Natural killer cell (primary cell): ENCODE measurements around the gene C16orf87. TPM values are rescaled to one million over a fixed set of nuclear protein-coding genes. Genes with fewer than 3 reads are reported as not detected.

Experiments used
- ATAC-seq, 3 donors: fragments of 150-1000 bp in 2 of 3; fragments of 200-7000 bp in 1 of 3; cut with Tn5 transposase; 1 replicate in 1 of 3; 2 replicates in 2 of 3; pipeline ENCODE4 v1.10.0; 2021; ENCODE audit warnings: mild to moderate bottlenecking in 2 of 3, moderate library complexity in 2 of 3
- DNase-seq, 2 donors: peaks; one replicate each; pipeline versions ENCODE4 v3.0.0 to v3.0.0-alpha.2; 2013 to 2021; ENCODE audit warnings: mixed read lengths in 1 of 2
- H3K27ac ChIP-seq: one replicate; pipeline ENCODE4 v1.5.1; 2013; ENCODE audit warnings: mild to moderate bottlenecking, low read length
- H3K27me3 ChIP-seq: one replicate; pipeline ENCODE4 v1.6.1; 2013; ENCODE audit warnings: low read length; ENCODE audit not compliant: control insufficient read depth, insufficient read depth
- H3K36me3 ChIP-seq: one replicate; pipeline ENCODE4 v1.6.1; 2013; ENCODE audit warnings: low read length; ENCODE audit not compliant: control insufficient read depth, insufficient read depth
- H3K4me1 ChIP-seq: one replicate; pipeline ENCODE4 v1.6.1; 2013; ENCODE audit warnings: low read length; ENCODE audit not compliant: control insufficient read depth, insufficient read depth
- H3K4me3 ChIP-seq: one replicate; pipeline ENCODE4 v1.5.1; 2013; ENCODE audit warnings: low read length
- H3K9me3 ChIP-seq: one replicate; pipeline ENCODE4 v1.6.1; 2013; ENCODE audit warnings: low read length; ENCODE audit not compliant: control insufficient read depth, insufficient read depth
- H3K27ac Mint-ChIP-seq, 2 donors: one replicate each; pipeline ENCODE4 v1.8.0; 2022; ENCODE audit warnings: mild to moderate bottlenecking in 2 of 2, mixed read lengths in 2 of 2, moderate library complexity in 1 of 2
- H3K27me3 Mint-ChIP-seq, 2 donors: one replicate each; pipeline ENCODE4 v1.8.0; 2022; ENCODE audit warnings: low read depth in 2 of 2, mixed read lengths in 2 of 2
- H3K36me3 Mint-ChIP-seq: one replicate; pipeline ENCODE4 v1.8.0; 2022; ENCODE audit warnings: mixed read lengths
- H3K4me1 Mint-ChIP-seq, 2 donors: one replicate each; pipeline ENCODE4 v1.8.0; 2022; ENCODE audit warnings: mixed read lengths in 2 of 2
- H3K4me3 Mint-ChIP-seq: one replicate; pipeline ENCODE4 v1.8.0; 2022; ENCODE audit warnings: mild to moderate bottlenecking, moderate library complexity, mixed read lengths
- H3K9me3 Mint-ChIP-seq, 2 donors: one replicate each; pipeline ENCODE4 v1.8.0; 2022; ENCODE audit warnings: mixed read lengths in 2 of 2
- CTCF ChIP-seq: fragments of 200-600 bp; IDR thresholded peaks from one replicate; pipeline ENCODE4 v1.8.0; 2022; ENCODE audit warnings: antibody characterized with exemption
- WGBS: methylation state at CpG from one replicate; pipeline ENCODE4 v1.1.7; 2013; ENCODE audit warnings: missing lambda C conversion rate; ENCODE audit not compliant: insufficient coverage; 5-methylcytosine and 5-hydroxymethylcytosine counted together
- intact Hi-C: fragments of 100-400 bp; cut with micrococcal nuclease; formaldehyde crosslinking; loops from one replicate; pipeline ENCODE4 v1.14.2; 2022
- total RNA-seq, 4 donors: library from RNA; stranded (reverse); fragments of 120-200 nt in 1 of 4; gene quantifications; one replicate each; pipeline versions ENCODE4 v1.2.3 to v1.2.4, GENCODE V29; 2013 to 2022

The C16orf87 gene
- total RNA-seq, 3 donors from 2014 or later (not counting 1 experiment from before 2014, with no cell fraction given), result 18.3 to 23.0 (median 18.8) TPM

DNA sequence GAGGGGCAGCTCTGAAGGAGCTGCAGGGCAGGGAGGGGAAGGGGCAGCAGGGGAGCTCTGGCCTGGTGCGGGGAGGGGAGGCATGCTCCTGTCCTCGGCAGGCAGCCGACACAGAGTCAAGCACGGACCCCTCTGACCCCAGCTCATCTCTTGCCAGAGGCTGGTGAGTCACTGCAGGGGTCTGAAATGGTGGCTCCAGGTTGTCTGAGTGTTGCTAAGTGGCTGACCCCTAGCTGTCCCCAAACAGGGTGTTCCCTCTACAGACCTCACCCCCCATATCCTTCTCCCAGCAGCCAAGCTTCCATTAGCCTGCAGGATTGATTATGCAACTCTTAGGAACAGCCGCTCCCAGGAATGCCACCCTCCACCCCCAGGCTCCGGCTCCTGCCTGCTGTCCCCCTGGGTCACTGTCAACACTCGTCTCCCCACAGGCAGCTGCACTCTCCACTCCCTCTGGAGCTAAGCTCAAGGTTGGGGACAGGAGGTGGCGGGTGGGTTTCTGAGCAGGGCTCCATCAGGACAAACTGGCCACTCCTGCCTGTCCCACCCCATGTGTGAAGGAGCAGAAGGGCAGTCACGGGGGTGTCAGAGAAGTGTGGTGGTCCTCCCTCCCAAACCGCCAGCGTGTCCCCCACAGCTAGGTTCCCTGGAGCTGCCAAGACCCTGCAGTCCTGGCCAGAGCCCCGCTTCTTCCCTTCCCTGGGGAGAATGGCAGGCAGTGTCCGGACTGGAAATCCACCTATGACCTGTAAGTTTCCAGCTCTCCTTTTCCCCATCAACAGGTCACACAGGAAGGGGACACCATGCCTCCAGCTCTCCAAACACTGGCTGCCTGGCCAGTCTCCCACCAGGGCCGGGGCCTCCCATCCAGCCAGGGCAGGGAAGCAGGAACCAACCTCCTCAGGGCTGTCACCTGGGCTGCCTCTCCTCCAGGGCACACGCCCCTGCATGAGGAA, 83.9 kb downstream of the C16orf87 start:
- H3K27me3 ChIP-seq, result no peaks in the 10 kb centered on the region
- H3K27ac ChIP-seq, result no peak overlapping the region
- DNase-seq (no peak), ATAC-seq (no peak)
- Mint-ChIP-seq H3K36me3 (no peaks in the 10 kb centered on the region), H3K27ac (no peak overlapping the region), H3K4me1 (peaks cover 0 to 7% of the 10 kb centered on the region in 2 donors), H3K4me3 (no peak overlapping the region), H3K27me3 (no peaks in the 10 kb centered on the region), H3K9me3 (no peaks in the 10 kb centered on the region)
- H3K9me3 ChIP-seq, result no peaks in the 10 kb centered on the region
- intact Hi-C loops, result no loop called here
- no peaks in the 10 kb centered on the region for H3K36me3 ChIP-seq
- no peak for TF ChIP-seq CTCF
- H3K4me1 ChIP-seq, result peaks cover 7% of the 10 kb centered on the region
- 92% methylated on average over 14 of the region's 15 CpGs for WGBS
- no peak overlapping the region for H3K4me3 ChIP-seq

Other genes with a start within 250 kb of the C16orf87 start
- 1 to 10 TPM; 2.2 to 3.6 (median 3.5) TPM for gene SHCBP1, start 209.8 kb downstream of the C16orf87 start, total RNA-seq
- 10 to 100 TPM; 32.8 to 44.1 (median 43.7) TPM for gene VPS35, start 142.0 kb downstream of the C16orf87 start, total RNA-seq
- gene ORC6, start 141.5 kb downstream of the C16orf87 start, total RNA-seq, result 10 to 100 TPM in 1 of 3 donors, 1 to 10 TPM in 2; 2.9 to 11.4 (median 5.9) TPM
- under 1 TPM in 2 of 3 donors, not detected in 1; 0.42 to 0.73 TPM for gene MYLK3, start 82.8 kb downstream of the C16orf87 start, total RNA-seq
- 1 to 10 TPM in 2 of 3 donors, under 1 TPM in 1; 0.64 to 1.3 (median 1.2) TPM for gene GPT2, start 53.2 kb upstream of the C16orf87 start, total RNA-seq
- 10 to 100 TPM; 71.8 to 83.2 (median 74.5) TPM for gene DNAJA2, start 142.5 kb upstream of the C16orf87 start, total RNA-seq